NT2/D1 (cell line): ENCODE results near the gene KCNQ1OT1.

Experiments used
- DNase-seq: peaks from one replicate; pipeline ENCODE4 v3.0.0-alpha.2; 2011; ENCODE audit warnings: low read depth, low spot score
- H3K27me3 ChIP-seq: 2 replicates; pipeline ENCODE4 v1.6.0; 2011; ENCODE audit warnings: mild to moderate bottlenecking; ENCODE audit not compliant: insufficient read length, insufficient read depth
- H3K36me3 ChIP-seq: 2 replicates; pipeline ENCODE4 v1.6.1; 2011; ENCODE audit warnings: mild to moderate bottlenecking, low read length, mixed read lengths; ENCODE audit not compliant: insufficient read depth, insufficient read length
- H3K4me1 ChIP-seq: 2 replicates; pipeline ENCODE4 v1.5.1; 2011; ENCODE audit not compliant: insufficient read depth, insufficient read length
- H3K4me3 ChIP-seq: 2 replicates; pipeline ENCODE4 v1.5.1; 2011; ENCODE audit warnings: low read depth; ENCODE audit not compliant: insufficient read length
- H3K9ac ChIP-seq: 2 replicates; pipeline ENCODE4 v1.6.0; 2011; ENCODE audit warnings: low read depth; ENCODE audit not compliant: insufficient read length
- H3K9me3 ChIP-seq: 2 replicates; pipeline ENCODE4 v1.5.1; 2011; ENCODE audit warnings: mild to moderate bottlenecking, low read length; ENCODE audit not compliant: insufficient read depth
- SUZ12 ChIP-seq: IDR thresholded peaks from 2 replicates; pipeline ENCODE4 v1.6.1; 2011; ENCODE audit not compliant: insufficient read length, insufficient read depth; ENCODE audit errors: extremely low read depth
- YY1 ChIP-seq: IDR thresholded peaks from 2 replicates; pipeline ENCODE4 v1.6.1; 2011; ENCODE audit not compliant: insufficient read length, insufficient read depth
- ZNF274 ChIP-seq: IDR thresholded peaks from 2 replicates; pipeline ENCODE4 v1.6.1; 2011; ENCODE audit warnings: mild to moderate bottlenecking, low read depth, low read length

The KCNQ1OT1 gene

DNA sequence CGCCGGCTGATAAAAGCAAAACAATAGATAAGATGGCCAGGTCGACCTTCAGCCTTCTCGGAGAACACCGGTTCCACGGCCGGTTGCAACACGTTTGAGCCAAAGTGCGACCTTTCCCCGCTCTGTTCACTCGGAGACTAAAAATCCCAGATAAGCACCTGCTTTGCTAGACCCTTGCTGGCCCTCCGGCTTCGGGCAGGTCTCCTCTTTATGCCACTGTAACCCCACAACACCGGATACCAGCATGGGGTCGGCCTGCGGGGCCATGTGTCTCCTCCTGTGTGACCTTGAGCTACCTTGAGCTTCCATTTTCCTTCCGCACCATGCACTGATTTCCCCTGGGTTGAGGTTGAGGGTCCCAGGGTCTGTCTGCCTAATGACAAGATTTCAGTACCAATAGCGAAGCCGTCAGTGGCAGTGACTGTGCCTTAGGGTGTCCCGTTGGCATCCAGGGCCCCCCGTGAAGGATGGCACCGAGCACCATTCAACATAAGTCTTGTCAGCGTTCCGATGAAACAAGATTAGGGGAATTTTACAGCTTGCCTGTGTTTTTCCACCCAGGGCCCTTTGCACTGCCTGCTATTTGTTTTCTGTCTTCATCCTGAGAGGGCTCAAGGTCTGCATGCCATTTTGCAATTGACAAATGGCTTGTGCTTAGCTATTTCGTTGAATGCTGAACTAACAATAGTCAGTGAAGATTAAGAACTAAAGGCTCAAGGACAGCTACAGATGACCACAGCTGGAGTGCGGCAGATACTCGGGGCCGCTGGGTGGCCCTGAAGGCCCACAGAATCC lies 136.4 kb downstream of the KCNQ1OT1 start:
- no peak for DNase-seq
- Histone ChIP-seq H3K36me3 (no peaks in the 10 kb centered on the region), H3K4me1 (peaks cover 11% of the 10 kb centered on the region), H3K9ac (no peak overlapping the region), H3K9me3 (peaks cover 2% of the 10 kb centered on the region; the same call in 1 of the 2 replicates), H3K4me3 (no peak overlapping the region), H3K27me3 (peaks cover 70% of the 10 kb centered on the region)
- TF ChIP-seq ZNF274: no peak

DNA sequence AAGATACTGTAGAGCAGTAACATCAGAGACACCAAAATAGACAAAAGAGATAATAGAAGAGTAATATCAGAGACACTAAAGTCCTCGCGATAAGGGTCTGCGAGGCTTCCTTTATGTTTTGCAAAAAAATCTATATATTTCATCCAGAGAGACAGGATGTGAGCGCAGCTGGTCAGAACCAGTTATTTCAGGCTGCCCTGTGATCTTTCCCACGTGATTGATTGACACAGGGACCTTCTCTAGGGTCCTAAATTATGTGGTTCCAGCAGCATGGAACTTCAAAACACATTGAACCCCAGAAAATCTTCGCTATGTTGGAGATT lies 136.9 kb downstream of the KCNQ1OT1 start:
- peaks cover 73% of the 10 kb centered on the region for H3K27me3 ChIP-seq
- no peak for TF ChIP-seq ZNF274
- no peak for TF ChIP-seq SUZ12
- TF ChIP-seq YY1: no peak
- no peak overlapping the region for H3K4me3 ChIP-seq
- H3K9ac ChIP-seq: no peak overlapping the region
- H3K9me3 ChIP-seq: peaks cover 8% of the 10 kb centered on the region; the same call in 1 of the 2 replicates
- no peaks in the 10 kb centered on the region for H3K36me3 ChIP-seq
- DNase-seq: no peak
- peaks cover 11% of the 10 kb centered on the region for H3K4me1 ChIP-seq

DNA sequence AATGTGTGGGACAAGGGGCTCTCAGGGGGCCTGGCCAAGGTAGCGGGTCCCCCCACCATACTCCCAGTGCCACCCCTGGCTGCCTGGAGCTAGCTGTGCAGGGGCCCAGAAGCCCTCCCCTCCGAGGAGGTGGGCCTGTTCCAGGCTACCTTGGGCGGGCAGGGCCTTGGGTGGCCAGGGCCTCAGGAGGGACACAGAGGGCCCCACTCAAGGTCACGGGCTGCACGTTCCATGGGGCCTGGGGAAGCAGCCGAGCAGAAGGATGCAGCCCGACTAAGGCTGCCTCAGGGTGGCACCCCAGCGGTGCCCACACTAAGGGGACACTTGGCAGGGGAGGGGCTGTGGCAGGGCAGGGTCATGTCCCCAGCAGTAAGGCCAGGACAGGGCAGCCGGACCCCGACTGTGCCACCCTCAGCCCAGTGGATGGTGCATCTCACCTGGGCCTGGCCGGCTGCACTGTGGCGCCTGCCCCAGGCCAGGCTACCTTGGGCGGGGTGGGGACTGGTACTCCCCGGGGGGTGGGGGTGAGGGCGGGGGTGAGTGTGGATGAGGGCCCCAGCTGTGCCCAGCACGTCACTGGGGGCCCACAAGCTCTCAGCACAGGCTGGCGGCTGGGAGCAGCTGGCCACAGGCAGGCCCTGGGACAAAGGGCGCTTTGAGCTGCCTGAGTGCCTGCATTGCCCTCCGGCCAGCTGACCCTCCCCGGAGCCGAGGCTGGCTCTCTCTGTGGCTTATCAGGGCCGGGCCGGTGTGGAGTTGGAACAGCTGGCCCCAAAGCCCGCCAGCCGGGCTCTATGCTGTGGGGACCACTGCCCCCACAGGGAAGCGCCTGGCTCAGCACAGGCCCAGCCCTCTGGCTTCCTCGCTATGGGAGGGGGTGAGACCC lies 137.9 kb downstream of the KCNQ1OT1 start:
- no peak for TF ChIP-seq YY1
- TF ChIP-seq SUZ12: no peak
- TF ChIP-seq ZNF274: no peak
- peaks cover 17% of the 10 kb centered on the region; the same call in 1 of the 2 replicates for H3K9me3 ChIP-seq
- H3K27me3 ChIP-seq: peaks cover 73% of the 10 kb centered on the region
- H3K4me3 ChIP-seq: no peak overlapping the region
- no peaks in the 10 kb centered on the region for H3K36me3 ChIP-seq
- peak overlapping the region; percentile 17 for H3K9ac ChIP-seq
- H3K4me1 ChIP-seq: peaks cover 11% of the 10 kb centered on the region
- DNase-seq: no peak

DNA sequence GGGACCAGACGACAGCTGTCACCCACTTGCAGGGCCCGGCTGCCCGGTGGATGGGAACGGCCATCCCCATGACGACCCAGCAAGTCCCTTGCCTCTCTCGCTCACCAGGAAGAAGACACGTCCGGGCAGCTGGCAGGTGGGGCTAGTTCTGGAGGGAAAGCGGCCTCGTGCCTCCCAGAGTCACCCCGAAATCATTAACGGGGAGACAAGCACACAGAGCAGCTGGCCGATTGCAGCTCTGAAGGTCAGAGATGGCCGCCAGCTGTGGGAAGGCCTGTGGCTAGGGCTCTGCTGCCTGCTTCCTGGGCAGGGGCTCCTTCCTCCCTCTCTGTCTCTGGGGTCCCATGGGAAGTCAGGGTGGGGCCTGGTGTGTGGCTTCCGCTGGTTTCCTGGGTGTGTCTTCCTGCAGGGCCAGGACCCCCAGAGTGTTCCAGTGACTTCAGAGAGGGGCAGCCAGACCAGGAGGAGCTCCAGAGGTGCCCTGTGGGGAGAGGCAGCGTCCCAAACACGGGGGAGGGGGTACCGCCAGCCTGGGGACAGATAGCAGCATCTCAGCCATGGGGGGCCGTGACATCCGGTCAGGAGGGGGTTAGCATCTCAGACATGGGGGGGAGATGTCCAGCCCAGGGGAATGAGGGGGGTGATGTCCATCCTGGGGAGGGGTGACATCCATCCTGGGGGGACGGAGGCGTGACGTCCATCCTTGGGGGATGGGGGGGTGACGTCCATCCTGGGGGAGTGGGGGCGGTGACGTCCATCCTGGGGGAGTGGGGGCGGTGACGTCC lies 140.1 kb downstream of the KCNQ1OT1 start:
- no peaks in the 10 kb centered on the region for H3K36me3 ChIP-seq
- DNase-seq: no peak
- H3K27me3 ChIP-seq: peaks cover 70% of the 10 kb centered on the region
- no peak overlapping the region for H3K4me3 ChIP-seq
- H3K9me3 ChIP-seq: peaks cover 27% of the 10 kb centered on the region; the same call in 1 of the 2 replicates
- peaks cover 11% of the 10 kb centered on the region for H3K4me1 ChIP-seq
- TF ChIP-seq SUZ12: no peak
- TF ChIP-seq ZNF274: no peak
- TF ChIP-seq YY1: no peak
- no peak overlapping the region for H3K9ac ChIP-seq

DNA sequence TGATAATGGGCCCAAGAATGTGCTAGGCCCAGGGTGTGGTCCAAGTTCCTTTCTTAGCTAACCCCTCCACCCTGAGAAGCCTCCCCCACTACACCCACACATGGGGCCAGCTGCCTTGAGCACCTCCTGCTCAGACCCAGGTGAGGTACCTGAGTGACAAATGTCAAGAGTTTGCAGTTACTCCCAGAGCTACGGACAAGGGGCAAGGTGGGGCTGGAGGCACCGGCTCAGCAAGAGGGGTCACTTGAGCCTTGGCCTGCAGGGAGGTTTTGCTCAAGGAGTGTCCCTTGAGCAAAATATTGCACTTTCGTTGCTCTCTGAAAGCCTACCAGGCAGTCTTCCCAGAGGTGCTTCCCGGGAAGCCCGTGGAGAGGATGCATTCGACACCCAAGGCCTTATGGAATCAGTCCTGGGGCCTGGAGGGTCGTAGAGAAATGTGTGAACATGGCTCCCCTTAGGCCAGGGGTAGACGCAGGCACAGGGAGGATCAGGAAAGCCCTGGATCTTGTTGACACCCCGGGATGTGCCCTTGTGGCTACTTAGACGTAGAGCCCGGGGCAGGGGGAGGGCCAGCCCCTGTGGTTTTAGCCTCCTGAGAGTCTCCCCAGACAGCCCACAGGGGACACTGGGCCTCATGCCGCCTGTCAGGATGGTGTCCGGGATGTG lies 140.8 kb downstream of the KCNQ1OT1 start:
- no peak for DNase-seq
- no peak for TF ChIP-seq YY1
- TF ChIP-seq SUZ12: no peak
- no peak for TF ChIP-seq ZNF274

DNA sequence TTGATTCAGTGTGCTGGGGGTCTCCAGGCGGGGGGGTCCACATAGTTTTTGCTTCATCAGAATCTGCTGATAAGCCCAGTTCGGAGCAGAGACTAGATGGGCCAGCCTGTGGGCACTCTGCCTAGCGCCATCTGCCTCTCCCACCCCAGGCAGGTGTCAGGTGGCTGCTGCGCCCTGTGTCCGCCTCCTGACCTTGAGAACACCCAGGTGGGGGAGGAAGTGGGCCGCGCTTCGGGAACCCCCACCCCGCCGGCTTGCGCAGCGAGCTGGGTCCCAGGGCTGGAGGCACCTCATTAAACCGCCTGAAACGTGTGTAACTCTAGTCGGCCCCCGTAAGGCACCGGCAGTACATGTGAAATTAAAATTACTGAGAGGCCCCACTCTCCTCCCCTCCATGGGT lies 141.4 kb downstream of the KCNQ1OT1 start:
- H3K9me3 ChIP-seq: peaks cover 27% of the 10 kb centered on the region; the same call in 1 of the 2 replicates
- no peaks in the 10 kb centered on the region for H3K36me3 ChIP-seq
- H3K4me1 ChIP-seq: peaks cover 14% of the 10 kb centered on the region
- no peak for TF ChIP-seq SUZ12
- TF ChIP-seq ZNF274: no peak
- no peak for TF ChIP-seq YY1
- peaks cover 59% of the 10 kb centered on the region for H3K27me3 ChIP-seq
- no peak overlapping the region for H3K4me3 ChIP-seq
- no peak for DNase-seq
- no peak overlapping the region for H3K9ac ChIP-seq

More for the DNA sequence above, 140.8 kb downstream of the KCNQ1OT1 start:
- H3K9ac ChIP-seq: no peak overlapping the region
- H3K9me3 ChIP-seq: peaks cover 27% of the 10 kb centered on the region; the same call in 1 of the 2 replicates
- peaks cover 65% of the 10 kb centered on the region for H3K27me3 ChIP-seq
- H3K4me1 ChIP-seq: peaks cover 14% of the 10 kb centered on the region
- no peaks in the 10 kb centered on the region for H3K36me3 ChIP-seq
- H3K4me3 ChIP-seq: no peak overlapping the region
